Measurements from ENCODE around the gene VASH2. TPM values are rescaled to one million over a fixed set of nuclear protein-coding genes. Genes with fewer than 3 reads are reported as not detected.
"Not testable (repeated sequence)": the region's sequence is repeated elsewhere in the genome, so short reads cannot be mapped to it uniquely, and the experiment has no call there.

The VASH2 gene
- total RNA-seq, 1 donor from 2014 or later, result 0.17 TPM

- no peak for DNase-seq
These were observed 7.2 kb downstream of the VASH2 start for GRCh38 chr1:212957546-212957945.

DNA sequence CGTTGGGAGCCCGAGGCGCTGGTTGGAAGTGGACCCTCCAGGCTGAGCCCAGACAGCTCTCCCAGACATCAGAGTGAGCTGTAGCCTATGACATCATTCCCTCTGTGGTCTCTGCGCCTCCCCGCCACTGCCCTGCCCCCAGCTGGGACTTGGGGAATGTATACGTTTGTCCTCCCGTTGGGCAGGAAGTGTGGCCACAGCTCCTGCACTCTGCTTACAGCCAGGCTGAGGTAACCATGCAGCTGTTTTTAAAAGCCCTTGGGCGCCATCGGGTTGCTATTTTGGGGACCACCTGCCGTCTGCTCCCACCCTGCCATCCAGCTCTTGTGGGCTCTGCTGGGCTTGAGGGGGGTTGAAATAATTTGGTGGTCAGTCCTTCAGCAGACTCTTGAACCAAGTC, 7.8 kb downstream of the VASH2 start:
- DNase-seq, result no peak

DNA sequence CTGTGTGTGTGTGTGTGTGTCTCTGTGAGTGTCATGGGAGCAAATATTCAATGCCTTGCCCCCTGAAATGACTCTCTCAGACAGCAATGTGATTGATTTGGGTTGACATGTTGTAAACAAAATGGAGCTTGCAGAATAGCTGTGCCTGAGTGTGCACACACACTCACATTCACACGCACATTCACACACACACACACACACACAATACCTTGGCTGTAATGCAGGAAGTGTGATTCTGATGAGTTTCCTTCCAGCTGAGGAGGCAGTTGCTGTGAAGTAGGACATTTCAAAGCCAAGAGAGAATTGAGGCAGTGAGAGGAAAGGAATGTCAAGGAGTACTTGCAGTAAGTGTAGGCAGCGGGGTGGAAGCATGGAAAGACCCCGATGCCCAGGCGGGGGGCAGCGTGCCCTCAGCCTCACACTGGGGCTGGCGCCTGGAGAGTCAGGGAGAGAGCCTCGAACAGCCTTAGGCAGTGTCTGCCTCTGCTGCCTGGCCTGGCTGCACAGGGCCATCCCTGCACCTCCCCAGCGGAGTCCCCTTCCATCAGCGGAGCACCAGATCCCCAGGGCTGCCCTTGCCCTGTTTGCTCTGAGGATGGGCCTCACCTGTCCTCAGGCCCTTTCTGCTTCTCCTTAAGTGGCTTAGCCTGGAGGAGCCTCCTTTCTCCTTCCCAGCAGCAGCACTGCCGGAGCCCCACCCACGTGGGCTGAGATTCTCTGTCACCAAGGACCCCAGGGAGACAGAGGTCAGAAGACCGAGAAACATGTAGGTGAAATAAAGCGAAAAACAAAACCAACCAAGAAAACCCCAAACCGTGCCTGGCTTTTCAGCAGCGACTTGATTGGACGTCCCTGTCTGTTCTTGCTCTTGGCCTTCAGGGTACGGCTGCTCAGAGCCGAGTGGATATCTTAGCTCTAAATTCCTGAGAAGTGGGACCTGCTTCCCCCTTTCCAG, 9.2 kb downstream of the VASH2 start:
- DNase-seq, result peak; percentile 64

- no peak for DNase-seq
These were observed 10.6 kb downstream of the VASH2 start for GRCh38 chr1:212960932-212961331.

DNA sequence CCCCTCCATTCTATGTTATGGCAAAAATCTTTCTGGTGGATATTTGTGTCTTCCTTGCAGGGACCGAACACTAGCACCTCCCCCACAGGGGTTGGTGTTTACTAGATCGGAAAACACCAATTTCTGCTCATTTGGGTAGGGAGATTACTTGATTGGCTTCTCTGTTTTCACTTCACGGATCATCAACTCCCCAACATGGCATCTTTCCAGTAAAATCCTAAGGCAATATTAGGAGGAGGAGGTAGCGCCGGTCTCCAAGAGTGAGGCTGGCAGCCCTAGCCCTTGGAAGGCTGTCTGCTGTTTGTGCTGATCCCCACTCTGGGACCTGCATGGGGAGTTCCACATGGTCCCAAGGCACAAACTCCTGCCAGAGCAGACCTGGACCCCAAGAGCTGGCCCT, 12.2 kb downstream of the VASH2 start:
- DNase-seq, result no peak

- no peak for DNase-seq
These were observed 13.8 kb downstream of the VASH2 start for GRCh38 chr1:212964102-212964501.

DNA sequence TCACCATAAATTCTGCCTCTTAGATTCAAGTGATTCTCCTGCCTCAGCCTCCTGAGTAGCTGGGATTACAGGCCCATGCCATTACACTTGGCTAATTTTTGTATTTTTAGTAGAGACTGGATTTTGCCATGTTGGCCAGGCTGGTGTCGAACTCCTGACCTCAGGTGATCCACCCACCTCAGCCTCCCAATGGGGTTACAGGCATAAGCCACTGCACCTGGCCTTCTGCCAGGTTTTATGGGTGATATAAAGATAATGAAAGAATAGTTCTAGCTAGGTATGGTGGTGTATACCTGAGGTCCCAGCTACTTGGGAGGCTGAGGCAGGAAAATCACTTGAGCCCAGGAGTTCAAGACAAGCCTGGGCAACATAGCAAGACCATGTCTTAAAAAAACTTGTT, 14.7 kb downstream of the VASH2 start:
- DNase-seq, result not testable (repeated sequence)

- DNase-seq, result no peak
These were observed 16.3 kb downstream of the VASH2 start for GRCh38 chr1:212966616-212967015.

- peak; percentile 46 for DNase-seq
These were observed 17.5 kb downstream of the VASH2 start for GRCh38 chr1:212967801-212968200.

DNA sequence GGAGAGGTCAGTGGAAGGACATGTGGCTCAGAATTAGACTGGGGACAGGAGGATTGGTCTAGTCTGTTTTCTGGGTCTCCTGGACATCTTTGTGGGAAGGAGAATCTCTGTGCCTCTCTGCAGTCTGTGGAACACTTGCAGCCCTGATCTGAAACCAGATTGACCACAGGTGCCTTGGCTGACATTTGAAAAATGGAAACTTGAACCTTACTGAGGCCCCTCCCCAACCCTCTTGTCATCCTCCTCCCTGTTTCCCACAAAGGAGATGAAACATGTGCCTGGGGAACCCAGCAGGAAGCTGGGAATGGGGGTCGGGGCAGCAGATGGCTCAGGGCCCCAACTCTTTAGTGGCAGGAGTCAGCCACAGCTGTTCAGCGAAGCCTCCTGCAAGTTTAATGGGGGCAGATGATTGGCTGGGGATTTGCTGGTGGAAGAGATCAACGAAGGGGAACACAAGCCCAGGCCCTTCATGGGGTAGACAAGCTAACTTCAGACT, 18.1 kb downstream of the VASH2 start:
- no peak for DNase-seq

- DNase-seq, result no peak
These were observed 19.7 kb downstream of the VASH2 start for GRCh38 chr1:212970085-212970484.

GRCh38 chr1:212971312-212971711, 21.0 kb downstream of the VASH2 start:
- DNase-seq, result no peak

- no peak for DNase-seq
These were observed 23.1 kb downstream of the VASH2 start for GRCh38 chr1:212973426-212973825.

- no peak for DNase-seq
These were observed 23.6 kb downstream of the VASH2 start for GRCh38 chr1:212973899-212974298.

DNA sequence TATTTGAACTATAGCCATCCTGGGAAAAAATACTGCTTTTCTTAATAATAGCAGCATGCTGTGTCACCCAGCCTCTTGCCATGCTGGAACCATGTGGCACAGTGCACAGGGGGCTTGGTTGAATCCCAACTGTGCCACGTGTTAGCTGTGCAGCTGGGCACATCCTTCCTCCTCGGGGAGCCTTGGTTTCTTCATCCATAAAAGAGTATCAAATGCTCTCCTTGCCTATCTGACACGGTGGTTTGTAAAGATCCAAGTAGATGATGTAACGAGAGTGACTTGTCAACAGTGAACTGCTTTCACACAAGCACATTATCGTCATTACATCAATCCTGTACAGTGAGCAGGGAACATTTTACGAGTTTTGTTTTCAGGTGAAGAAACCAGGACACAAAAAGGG, 24.4 kb downstream of the VASH2 start:
- DNase-seq, result no peak

DNA sequence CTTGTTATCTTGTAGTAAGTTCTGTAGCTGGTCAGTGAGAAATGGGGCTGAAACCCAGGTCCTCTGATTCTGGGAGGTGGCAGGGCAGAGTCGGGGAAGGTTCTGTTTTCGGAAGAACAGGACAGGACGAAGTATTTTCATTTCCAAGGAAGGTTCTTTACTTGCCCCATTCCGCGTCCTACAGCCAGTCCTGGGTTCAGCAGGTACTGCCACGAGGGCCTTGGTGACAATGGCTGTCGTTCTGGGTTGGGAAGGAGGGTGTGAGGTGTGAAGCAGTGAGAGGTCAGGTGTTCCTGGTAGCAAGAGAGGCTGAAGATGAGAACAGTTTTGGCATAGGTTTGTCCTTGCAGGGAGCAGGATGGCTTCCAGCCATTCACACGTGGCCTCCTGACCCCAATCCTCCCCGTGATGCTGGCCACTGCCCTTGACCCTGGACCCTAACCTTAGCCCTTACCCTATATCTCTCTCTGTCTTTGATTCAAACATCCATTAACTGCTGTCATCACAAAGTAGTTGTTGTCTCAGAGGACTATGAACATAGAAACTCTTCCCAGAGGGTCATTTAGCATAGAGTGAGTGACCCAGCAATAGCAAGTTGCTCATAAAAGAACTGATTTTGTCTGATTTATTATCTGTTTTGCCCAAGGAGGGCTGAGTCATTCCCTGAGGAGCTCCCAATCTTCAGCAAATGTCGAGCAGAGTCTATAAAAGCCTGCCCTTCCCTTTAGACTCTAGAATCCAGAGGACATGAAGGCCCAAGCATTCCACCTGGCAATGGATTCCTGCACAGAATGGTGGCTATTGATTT, 25.0 kb downstream of the VASH2 start:
- DNase-seq, result no peak

- no peak for DNase-seq
These were observed 26.2 kb downstream of the VASH2 start for GRCh38 chr1:212976586-212976985.

DNA sequence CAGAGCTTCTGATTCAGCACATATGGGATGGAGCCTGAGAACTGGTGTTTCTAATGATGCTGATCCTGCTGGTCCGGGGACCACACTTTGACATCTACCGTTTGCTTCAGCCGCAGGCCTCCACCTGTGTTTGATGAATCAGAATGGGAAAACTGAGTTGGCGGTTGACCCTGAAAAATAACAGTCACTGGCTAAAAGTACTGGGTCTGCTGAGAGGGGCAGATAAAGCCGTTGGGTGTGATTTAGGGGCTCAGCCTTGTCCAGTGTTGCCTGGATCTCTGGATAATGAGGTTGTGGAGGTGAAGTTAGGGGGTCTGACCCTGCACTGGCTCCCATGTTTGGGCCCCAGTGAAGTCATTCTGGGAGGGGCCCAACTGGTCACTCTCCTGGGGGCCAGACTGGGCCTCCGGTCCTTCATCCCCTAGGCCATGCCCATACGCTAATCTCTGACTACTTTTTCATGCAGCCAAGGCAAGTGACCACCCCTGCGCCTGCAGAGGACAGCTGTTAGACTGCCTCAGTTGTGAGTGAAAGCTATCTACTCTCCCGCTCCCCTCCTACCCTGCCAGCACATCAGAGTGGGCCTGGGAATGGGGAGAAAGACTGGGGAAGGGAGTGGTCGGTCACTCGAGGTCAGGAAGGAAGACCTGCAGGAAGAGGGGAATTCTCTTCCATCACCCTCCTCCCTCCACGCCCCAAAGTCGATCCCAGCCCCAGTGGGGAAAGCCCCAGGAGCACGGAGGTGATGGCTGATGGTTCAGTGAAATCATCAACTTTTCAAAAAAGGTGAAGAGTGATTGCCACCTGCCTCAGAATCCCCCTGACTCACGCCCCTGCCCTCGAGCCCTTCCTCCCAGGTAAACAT, 27.7 kb downstream of the VASH2 start:
- DNase-seq, result no peak

- no peak for DNase-seq
These were observed 29.2 kb downstream of the VASH2 start for GRCh38 chr1:212979340-212980122.

GRCh38 chr1:212980123-212980785, 29.9 kb downstream of the VASH2 start:
- DNase-seq, result peak; percentile 50

DNA sequence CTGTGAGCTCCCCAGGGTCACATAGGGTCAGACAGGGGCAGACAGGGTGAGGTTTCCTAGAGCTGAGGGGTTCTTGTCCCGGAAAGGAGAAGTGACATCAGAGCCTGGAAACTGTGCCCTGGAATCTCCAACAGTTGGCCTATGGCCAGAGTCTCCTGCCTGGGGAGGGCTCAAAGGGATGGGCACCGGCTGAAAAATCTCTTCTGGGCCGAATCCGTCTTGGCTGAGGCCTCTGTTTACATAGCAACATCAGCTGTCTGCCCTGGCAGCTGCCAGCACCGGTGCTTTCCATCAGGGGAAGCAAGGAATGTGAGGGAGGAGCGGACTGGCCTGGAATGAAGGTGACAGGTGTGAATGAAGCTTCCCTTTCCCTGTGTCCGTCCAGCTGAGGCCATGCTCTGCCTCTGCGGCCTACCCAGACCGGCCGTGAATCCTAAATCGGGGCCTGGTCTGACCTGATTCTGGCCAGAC, 30.7 kb downstream of the VASH2 start:
- DNase-seq, result peak; percentile 24
